ENCODE measurements around the gene SFTA2.
A peak's percentile ranks its signal among the peaks of the same experiment; 100 is the strongest.
"Not testable (repeated sequence)": the region's sequence is repeated elsewhere in the genome, so short reads cannot be mapped to it uniquely, and the experiment has no call there.

Gene SFTA2

DNA sequence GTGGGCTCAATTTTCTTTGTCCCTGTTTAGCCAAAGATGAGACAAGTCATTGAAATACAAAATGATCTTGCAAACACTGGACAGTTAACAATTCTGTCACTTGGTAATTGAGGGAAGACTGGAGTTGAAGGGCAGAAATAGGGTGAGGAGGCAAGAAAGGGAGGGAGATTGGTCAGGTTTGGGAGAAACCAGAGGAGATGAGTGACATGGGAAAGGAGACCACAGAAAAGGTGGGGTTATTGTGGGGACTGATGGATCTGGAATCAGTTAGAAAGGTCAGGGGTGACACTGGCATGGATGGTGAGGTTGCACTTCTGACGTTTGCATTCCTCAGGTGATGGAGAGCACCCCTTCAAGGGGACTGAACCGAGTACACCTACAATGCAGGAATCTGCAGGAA is 23.3 kb downstream of the SFTA2 start:
- peak overlapping the region; percentile 83 to 97 (median 91) for H3K4me2 ChIP-seq
- H3K9ac ChIP-seq: peak overlapping the region; percentile 77 to 90 (median 84)
- peak overlapping the region in 10 of 11 experiments; percentile 48 to 76 (median 62); a peak in 18 of 22 replicates for H3K27ac ChIP-seq
- H3K27me3 ChIP-seq: no peaks in the 10 kb centered on the region
- peaks cover 28 to 46% (median 38%) of the 10 kb centered on the region in 11 experiments for H3K36me3 ChIP-seq
- no peak for TF ChIP-seq Cebpa-rat (IDR thresholded peaks at IDR 0.05)
- H4K20me1 ChIP-seq: peaks cover 0 to 6% (median 0%) of the 10 kb centered on the region in 11 experiments; a peak in 3 of 22 replicates
- peaks cover 19 to 29% (median 21%) of the 10 kb centered on the region in 10 experiments for H3K4me1 ChIP-seq
- no peaks in the 10 kb centered on the region for H3K9me3 ChIP-seq (replicated peaks in 1 of 11)
- peak overlapping the region; percentile 80 to 96 (median 88) for H3K4me3 ChIP-seq

DNA sequence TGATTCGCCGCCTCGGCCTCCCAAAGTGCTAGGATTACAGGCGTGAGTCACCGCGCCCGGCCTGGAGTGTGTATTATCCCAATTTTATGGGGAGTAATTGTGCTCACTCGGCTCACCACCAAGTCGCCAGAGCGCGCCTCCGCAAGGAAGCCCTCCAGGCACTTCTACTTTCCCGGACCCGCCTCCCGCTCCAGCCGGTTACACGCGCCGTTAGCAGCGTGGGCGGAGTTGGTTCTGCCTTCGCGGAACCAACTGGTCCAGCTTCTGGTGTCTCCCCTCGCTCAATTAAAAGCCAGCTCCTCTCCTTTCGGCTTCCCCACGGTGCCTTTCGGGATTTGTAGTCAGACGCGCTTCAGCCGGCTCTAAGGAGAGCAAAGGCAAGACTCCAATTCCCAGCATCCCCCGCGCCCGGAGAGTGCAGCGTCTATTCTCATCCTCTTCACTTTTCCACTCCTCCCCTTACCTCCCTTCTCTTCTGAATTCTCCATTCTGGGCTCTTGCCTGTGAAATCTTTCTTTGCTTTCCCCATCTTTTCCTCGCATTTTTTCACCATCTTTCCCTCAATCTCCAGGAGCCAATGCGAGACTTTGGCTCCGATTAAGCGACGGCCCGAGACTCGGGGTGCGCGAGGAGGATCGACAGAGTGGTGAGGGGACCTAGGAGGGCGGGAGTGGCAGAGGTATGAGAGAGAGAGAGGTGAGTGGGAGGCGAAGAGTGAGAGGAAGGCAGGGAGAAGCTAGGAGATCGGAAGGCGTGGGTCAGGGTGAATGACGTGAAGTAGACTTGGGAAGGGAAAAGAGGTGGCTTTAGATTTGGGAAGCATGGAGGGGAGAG is 24.0 kb downstream of the SFTA2 start, which contains the start of gene GTF2H4:
Gene GTF2H4 (plus strand): TSS at position 450 of the 834 bp plus-strand sequence.
- H3K27ac ChIP-seq: peak within 1 kb of the TSS; percentile 42 to 76 (median 60); a peak in 19 of 22 replicates
- H3K36me3 ChIP-seq: peaks cover 28 to 39% (median 34%) of the 10 kb centered on the region in 11 experiments
- peak within 1 kb of the TSS; percentile 77 to 90 (median 84) for H3K9ac ChIP-seq
- peaks cover 0 to 6% (median 0%) of the 10 kb centered on the region in 11 experiments; a peak in 3 of 22 replicates for H4K20me1 ChIP-seq
- no peaks in the 10 kb centered on the region for H3K9me3 ChIP-seq (replicated peaks in 1 of 11)
- H3K4me1 ChIP-seq: peaks cover 19 to 32% (median 23%) of the 10 kb centered on the region in 10 experiments
- no peaks in the 10 kb centered on the region for H3K27me3 ChIP-seq
- TF ChIP-seq Cebpa-rat (IDR thresholded peaks at IDR 0.05): no peak
- H3K4me3 ChIP-seq: peak within 1 kb of the TSS; percentile 80 to 96 (median 88)
- H3K4me2 ChIP-seq: peak within 1 kb of the TSS; percentile 83 to 97 (median 91)

DNA sequence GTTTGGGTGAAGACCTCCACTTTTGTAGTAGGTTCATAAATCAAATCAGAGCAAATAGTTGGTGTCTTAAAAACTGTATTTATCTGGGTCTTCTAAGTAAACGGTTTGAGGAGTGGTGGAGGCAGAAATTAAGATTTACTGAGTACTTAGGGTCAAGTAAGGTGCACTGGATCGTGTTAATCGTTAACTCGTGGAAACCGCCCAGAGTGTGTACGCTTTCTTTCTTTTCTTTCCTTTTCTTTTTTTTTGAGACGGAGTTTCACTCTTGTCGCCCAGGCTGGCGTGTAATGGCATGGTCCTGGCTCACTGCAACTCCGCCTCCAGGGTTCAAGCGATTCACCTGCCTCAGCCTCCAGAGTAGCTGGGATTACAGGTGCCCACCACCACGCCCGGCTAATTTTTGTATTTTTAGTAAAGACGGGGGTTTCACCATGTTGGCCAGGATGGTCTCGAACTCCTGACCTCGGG is 24.6 kb downstream of the SFTA2 start:
- H3K4me1 ChIP-seq: peaks cover 25 to 38% (median 29%) of the 10 kb centered on the region in 10 experiments
- H3K9ac ChIP-seq: peak overlapping the region in 7 of 11 experiments; percentile 8 to 88 (median 80); a peak in 8 of 22 replicates
- not testable (repeated sequence) for H3K27me3 ChIP-seq; H3K9me3 ChIP-seq (replicated peaks in 1 of 11); H4K20me1 ChIP-seq
- peak overlapping the region in 6 of 11 experiments; percentile 6 to 76 (median 43); a peak in 9 of 22 replicates for H3K27ac ChIP-seq
- peak overlapping the region; percentile 80 to 96 (median 88); a peak in 18 of 20 replicates for H3K4me3 ChIP-seq
- H3K4me2 ChIP-seq: peak overlapping the region; percentile 35 to 91 (median 55); a peak in 21 of 22 replicates
- peaks cover 25 to 32% (median 28%) of the 10 kb centered on the region in 11 experiments for H3K36me3 ChIP-seq

DNA sequence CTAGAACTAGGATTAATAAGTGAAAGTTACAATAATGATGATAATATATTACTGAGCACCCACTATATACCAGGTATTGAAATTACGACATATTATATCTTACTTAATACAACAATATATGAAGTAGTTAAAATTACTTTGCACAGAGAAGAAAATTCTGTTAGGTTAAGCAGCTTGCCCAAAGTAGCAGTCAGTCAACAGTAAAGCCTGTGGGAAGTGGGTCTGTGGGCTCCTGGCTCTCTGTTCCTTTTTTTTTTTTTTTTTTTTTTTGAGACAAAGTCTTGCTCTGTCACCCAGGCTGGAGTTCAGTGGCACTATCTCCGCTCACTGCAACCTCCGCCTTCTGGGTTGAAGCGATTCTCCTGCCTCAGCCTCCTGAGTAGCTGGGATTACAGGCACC is 28.7 kb downstream of the SFTA2 start:
- Histone ChIP-seq H3K9me3 (replicated peaks in 1 of 11) (no peaks in the 10 kb centered on the region), H3K9ac (no peak overlapping the region), H3K4me3 (no peak overlapping the region), H4K20me1 (no peaks in the 10 kb centered on the region), H3K36me3 (peaks cover 13 to 22% (median 20%) of the 10 kb centered on the region in 11 experiments), H3K4me1 (peaks cover 9 to 31% (median 25%) of the 10 kb centered on the region in 10 experiments; a peak in 18 of 20 replicates), H3K4me2 (peak overlapping the region in 9 of 11 experiments; percentile 29 to 84 (median 64); a peak in 17 of 22 replicates), H3K27ac (no peak overlapping the region), H3K27me3 (no peaks in the 10 kb centered on the region)
- TF ChIP-seq Cebpa-rat (IDR thresholded peaks at IDR 0.05): no peak

DNA sequence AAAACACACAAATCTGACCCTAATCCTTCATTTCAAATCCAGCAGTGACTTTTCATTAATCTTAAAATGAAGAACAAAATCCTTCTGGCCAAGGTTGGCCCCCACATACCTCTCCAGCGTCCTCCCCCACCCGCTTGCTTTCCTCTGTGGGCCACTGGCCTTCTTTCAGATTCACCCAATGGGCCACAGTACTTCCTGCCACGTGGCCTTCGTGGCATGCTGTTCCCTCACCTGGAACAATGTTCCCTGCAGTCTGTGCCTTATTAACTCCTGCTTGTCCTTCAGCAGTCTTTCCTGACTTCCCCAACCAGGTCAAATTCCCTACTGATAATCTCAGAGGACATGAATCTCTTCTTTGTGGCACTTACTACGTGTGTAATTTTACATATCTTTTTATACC is 29.3 kb downstream of the SFTA2 start:
- Histone ChIP-seq H3K9me3 (replicated peaks in 1 of 11) (no peaks in the 10 kb centered on the region), H3K27me3 (no peaks in the 10 kb centered on the region), H3K4me1 (peaks cover 9 to 31% (median 24%) of the 10 kb centered on the region in 10 experiments; a peak in 18 of 20 replicates), H3K9ac (peak overlapping the region in 3 of 11 experiments; percentile 4 to 20 (median 7); a peak in 2 of 22 replicates), H3K36me3 (peaks cover 18 to 28% (median 25%) of the 10 kb centered on the region in 11 experiments), H3K4me3 (no peak overlapping the region), H3K4me2 (peak overlapping the region in 10 of 11 experiments; percentile 21 to 84 (median 61); a peak in 18 of 22 replicates), H3K27ac (peak overlapping the region in 1 of 11 experiments; percentile 4; a peak in 2 of 22 replicates), H4K20me1 (no peaks in the 10 kb centered on the region)
- TF ChIP-seq Cebpa-rat (IDR thresholded peaks at IDR 0.05): no peak

DNA sequence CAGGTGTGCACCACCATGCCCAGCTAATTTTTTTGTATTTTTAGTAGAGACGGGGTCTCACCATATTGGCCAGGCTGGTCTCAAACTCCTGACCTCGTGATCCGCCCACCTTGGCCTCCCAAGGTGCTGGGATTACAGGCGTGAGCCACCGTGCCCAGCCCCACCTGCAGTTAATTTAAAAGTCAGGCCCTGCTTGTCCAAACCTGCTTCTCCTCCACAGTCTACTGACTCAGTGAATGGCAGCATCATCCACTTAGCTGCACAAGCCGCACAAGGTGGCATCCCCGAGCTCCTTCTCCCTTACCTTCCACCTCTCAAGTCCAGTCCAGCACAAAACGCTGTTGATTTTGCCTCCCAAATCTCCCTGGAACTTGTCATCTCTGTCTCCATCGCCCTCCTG is 29.8 kb downstream of the SFTA2 start:
- Histone ChIP-seq H3K4me1 (peaks cover 9 to 27% (median 19%) of the 10 kb centered on the region in 10 experiments; a peak in 18 of 20 replicates), H3K36me3 (peaks cover 22 to 33% (median 30%) of the 10 kb centered on the region in 11 experiments), H3K9ac (peak overlapping the region in 1 of 11 experiments; percentile 20; a peak in 1 of 22 replicates), H3K4me2 (peak overlapping the region in 9 of 11 experiments; percentile 29 to 84 (median 64); a peak in 17 of 22 replicates)
- not testable (repeated sequence) for H3K27me3 ChIP-seq; H3K27ac ChIP-seq; H3K4me3 ChIP-seq; H3K9me3 ChIP-seq (replicated peaks in 1 of 11); H4K20me1 ChIP-seq

DNA sequence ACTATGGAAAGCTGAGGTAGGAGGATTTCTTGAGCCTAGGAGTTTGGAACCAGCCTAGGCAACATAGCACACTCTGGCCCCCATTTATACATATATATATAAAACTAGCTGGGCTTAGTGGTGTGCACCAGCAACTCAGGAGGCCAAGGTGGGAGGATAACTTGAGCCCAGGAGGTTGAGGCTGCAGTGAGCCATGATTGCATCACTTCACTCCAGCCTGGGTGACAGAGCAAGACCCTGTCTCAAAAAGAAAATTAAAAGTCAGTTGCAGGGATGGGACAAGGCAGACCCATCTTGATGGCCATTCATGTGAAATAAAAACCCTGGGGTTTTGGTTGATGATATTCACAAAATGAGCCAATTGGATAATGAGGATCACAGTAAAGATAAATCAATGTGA is 30.5 kb downstream of the SFTA2 start:
- no peak overlapping the region for H3K27ac ChIP-seq
- no peak for TF ChIP-seq Cebpa-rat (IDR thresholded peaks at IDR 0.05)
- no peak overlapping the region; a peak in 1 of 22 replicates for H3K4me2 ChIP-seq

DNA sequence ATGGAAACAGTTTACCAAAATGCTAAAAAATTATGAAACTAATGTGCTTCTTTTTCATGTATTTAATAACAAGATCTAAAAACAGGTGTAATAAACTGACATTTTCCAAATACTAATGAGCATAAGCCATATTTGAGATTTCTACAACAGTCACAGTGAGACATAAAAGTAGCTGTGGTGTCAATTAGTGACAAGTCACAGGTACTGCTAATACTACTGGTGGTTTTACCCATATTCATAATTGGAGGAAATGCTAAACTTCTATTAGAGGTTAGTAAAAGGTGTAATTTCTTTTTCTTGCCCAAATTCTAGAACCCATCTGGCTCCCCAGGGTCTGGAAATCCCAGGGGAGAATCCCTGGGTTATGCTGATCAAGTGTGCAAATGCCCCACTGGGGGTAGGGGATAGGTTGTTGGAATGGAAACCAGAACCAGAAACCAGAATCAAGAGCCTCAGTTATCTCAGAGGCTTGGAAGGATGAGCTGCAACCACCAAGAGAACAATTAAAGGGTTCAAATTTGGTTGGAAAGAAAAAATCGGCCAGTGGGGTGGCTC is 31.0 kb downstream of the SFTA2 start:
- Histone ChIP-seq H3K27ac (no peak overlapping the region), H3K9me3 (replicated peaks in 1 of 11) (no peaks in the 10 kb centered on the region), H3K36me3 (peaks cover 31 to 43% (median 40%) of the 10 kb centered on the region in 11 experiments), H3K9ac (no peak overlapping the region), H3K27me3 (no peaks in the 10 kb centered on the region), H4K20me1 (no peaks in the 10 kb centered on the region), H3K4me2 (no peak overlapping the region), H3K4me1 (peaks cover 9 to 26% (median 20%) of the 10 kb centered on the region in 10 experiments; a peak in 18 of 20 replicates), H3K4me3 (no peak overlapping the region)
- TF ChIP-seq Cebpa-rat (IDR thresholded peaks at IDR 0.05): no peak

More for the DNA sequence above, 30.5 kb downstream of the SFTA2 start:
- Histone ChIP-seq H3K9ac (no peak overlapping the region), H3K9me3 (replicated peaks in 1 of 11) (no peaks in the 10 kb centered on the region), H3K27me3 (no peaks in the 10 kb centered on the region), H3K4me1 (peaks cover 9 to 25% (median 19%) of the 10 kb centered on the region in 10 experiments; a peak in 18 of 20 replicates), H4K20me1 (no peaks in the 10 kb centered on the region), H3K4me3 (no peak overlapping the region), H3K36me3 (peaks cover 27 to 38% (median 35%) of the 10 kb centered on the region in 11 experiments)
